Stomach (tissue), 4 donors: ENCODE measurements around the gene ZNF358.

Source experiments
- CTCF ChIP-seq, 7 experiments: fragments of 450-650 bp in 4 of 7; fragments of 200-600 bp in 3 of 7; sonication (generic) in 3 of 7; IDR thresholded peaks; one replicate each; pipeline ENCODE4 v1.5.1; 2016 to 2019; ENCODE audit warnings: antibody characterized with exemption in 7 of 7, control low read depth in 2 of 7, mild to moderate bottlenecking in 1 of 7
- POLR2A ChIP-seq, 4 donors: fragments of 450-650 bp; IDR thresholded peaks; one replicate each; pipeline ENCODE4 v1.6.1; 2016; ENCODE audit warnings: antibody characterized with exemption in 4 of 4, control low read depth in 2 of 4, mild to moderate bottlenecking in 1 of 4, moderate library complexity in 1 of 4

DNA sequence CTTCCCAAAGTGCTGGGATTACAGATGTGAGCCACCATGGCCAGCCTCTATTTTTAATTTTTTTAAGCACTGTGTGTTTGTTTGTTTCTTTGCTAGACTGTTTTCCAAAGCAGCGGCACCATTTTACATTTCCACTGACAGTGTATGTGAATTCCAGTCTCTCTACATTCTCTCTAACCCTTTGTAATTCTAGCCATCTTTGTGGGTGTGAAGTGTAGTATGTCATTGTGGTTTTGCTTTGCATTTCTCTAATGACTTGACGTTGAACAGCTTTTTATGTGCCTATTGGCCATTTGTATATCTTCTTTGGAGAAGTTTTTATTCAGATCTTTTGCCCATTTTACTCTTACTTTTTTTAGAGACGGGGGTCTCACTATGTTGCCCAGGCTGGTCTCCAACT lies 31.3 kb downstream of the ZNF358 start:
- no peak for TF ChIP-seq CTCF (IDR thresholded peaks at IDR 0.05)
- no peak for TF ChIP-seq POLR2A (IDR thresholded peaks at IDR 0.05)
